ENCODE measurements around the gene ANKRD11.
"Not testable (repeated sequence)": the region's sequence is repeated elsewhere in the genome, so short reads cannot be mapped to it uniquely, and the experiment has no call there.

The ANKRD11 gene

GRCh38 chr16:89452925-89453324 lies 37.4 kb downstream of the ANKRD11 start:
- no peak for DNase-seq (ENCODE audit: low read depth in 2 of 2)

- no peak for DNase-seq (ENCODE audit: low read depth in 2 of 2)
Measured at GRCh38 chr16:89452241-89452640, 38.1 kb downstream of the ANKRD11 start.

DNA sequence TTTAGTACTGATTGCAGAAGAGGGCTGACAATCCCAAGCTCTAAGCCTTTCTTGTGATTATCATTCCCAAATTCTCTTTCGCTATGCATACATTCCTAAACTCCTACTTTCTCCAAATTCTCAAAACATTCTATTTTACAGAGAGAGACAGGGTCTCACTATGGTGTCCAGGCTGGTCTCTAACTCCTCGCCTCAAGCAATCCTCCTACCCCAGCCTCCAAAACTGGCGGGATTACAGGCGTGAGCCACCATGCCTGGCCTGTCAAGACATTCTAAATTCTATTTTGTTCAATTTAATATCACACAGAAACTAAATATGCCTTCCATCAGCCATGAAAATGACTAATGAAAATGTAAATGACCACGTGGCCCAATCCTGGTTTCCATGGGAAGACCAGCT lies 39.8 kb downstream of the ANKRD11 start:
- no peak for DNase-seq (ENCODE audit: low read depth in 2 of 2)

- no peak for DNase-seq (ENCODE audit: low read depth in 2 of 2)
Measured at GRCh38 chr16:89449726-89450335, 40.5 kb downstream of the ANKRD11 start.

GRCh38 chr16:89448656-89449055 lies 41.7 kb downstream of the ANKRD11 start:
- DNase-seq (ENCODE audit: low read depth in 2 of 2), result no peak

GRCh38 chr16:89446975-89447293 lies 43.4 kb downstream of the ANKRD11 start:
- DNase-seq (ENCODE audit: low read depth in 2 of 2), result no peak

GRCh38 chr16:89446136-89446974 lies 44.0 kb downstream of the ANKRD11 start:
- peak in 1 of 2 donors; percentile 26 for DNase-seq (ENCODE audit: low read depth in 2 of 2)

DNA sequence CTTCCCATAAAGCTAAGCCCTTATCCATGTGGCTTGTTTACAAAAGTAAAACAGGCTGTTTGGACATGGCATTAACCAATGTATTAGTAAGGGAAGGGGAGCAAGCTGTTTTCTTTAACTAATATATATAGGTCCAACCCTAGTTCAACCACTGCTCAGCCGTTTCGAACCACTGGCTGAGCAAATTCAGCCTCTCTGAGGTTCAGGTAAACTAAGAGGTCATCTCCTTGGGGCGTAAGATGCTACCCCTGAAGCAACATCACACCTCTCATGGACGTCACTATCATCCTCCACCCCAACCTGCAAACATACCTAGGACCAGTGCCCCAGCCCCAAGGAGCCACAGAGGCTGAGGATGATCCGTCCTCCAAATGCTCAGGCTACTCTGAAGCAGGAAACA lies 45.2 kb downstream of the ANKRD11 start:
- DNase-seq (ENCODE audit: low read depth in 2 of 2), result no peak

GRCh38 chr16:89444728-89445127 lies 45.6 kb downstream of the ANKRD11 start:
- no peak for DNase-seq (ENCODE audit: low read depth in 2 of 2)

GRCh38 chr16:89444151-89444723 lies 46.1 kb downstream of the ANKRD11 start:
- no peak for DNase-seq (ENCODE audit: low read depth in 2 of 2)

- DNase-seq (ENCODE audit: low read depth in 2 of 2), result no peak
Measured at GRCh38 chr16:89443727-89444084, 46.7 kb downstream of the ANKRD11 start.

DNA sequence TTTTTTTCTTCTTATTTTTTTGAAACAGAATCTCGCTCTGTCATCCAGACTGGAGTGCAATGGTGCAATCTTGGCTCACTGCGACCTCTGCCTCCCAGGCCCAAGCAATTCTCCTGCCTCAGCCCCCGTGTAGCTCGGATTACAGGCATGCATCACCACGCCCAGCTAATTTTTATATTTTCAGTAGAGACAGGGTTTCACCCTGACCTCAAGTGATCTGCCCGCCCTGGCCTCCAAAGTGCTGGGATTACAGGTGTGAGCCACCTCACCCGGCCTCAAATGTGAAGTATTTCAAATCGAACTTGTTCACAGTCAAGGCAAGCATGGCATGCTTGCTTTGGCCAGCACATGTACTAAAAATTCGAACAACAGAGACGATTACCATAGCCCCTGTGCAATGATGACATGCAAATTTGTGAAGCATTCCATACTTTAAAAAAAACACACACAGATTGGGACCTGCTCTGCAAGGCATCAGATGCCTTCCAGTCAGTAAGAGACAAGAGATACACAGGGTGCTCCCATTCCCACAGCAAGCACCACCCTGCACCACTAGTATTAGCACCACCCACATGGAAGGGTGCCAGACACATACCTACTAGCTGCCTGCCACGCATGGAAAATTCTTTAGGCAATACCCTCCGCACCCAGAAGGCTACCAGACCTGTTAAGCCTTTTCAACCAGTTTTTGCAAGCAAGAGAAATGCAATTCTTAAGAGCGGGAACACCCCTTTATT lies 47.2 kb downstream of the ANKRD11 start:
- DNase-seq (ENCODE audit: low read depth in 2 of 2), result no peak

DNA sequence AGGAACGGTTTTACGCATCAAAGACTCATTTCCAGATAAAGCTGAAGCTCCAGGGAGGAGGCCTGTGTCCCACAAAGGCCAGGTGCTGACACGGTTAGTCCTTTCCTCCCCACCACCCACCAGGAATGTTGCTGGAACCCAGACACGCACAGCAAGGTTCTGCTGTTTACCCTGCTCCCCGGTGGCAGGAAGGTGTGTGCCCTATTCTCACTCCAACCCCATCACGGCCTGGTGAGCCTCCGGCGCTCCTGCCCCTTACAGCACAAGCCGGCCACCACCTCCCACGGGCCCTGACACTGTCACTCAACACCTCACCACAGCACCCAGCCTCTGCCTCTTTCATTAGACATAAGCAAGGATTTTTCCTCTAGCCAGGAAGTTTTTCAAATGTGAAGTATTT lies 47.8 kb downstream of the ANKRD11 start:
- no peak for DNase-seq (ENCODE audit: low read depth in 2 of 2)

DNA sequence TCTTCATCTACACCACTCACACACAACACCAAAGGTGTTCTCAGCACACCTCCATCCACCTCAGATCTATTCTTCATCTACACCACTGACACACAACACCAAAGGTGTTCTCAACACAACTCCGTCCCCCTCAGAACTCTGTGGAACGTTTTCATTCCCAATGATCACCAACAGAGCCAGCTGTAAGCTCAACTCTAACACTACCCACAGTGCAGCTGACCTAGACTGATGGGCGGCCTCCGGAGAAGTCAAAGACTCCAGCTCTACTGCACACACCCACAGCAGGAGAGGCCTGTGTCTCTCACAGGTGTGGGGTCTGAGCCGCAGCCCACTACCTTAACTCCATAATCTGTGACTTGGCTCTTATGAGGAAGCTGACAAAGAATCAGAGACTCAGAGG lies 50.7 kb downstream of the ANKRD11 start:
- DNase-seq (ENCODE audit: low read depth in 2 of 2), result no peak

- DNase-seq (ENCODE audit: low read depth in 2 of 2), result no peak
Measured at GRCh38 chr16:89437991-89438390, 52.4 kb downstream of the ANKRD11 start.

GRCh38 chr16:89437251-89437987 lies 52.9 kb downstream of the ANKRD11 start:
- no peak for DNase-seq (ENCODE audit: low read depth in 2 of 2)

GRCh38 chr16:89436366-89436765 lies 54.0 kb downstream of the ANKRD11 start:
- no peak for DNase-seq (ENCODE audit: low read depth in 2 of 2)

GRCh38 chr16:89435059-89435458 lies 55.3 kb downstream of the ANKRD11 start:
- DNase-seq (ENCODE audit: low read depth in 2 of 2), result not testable (repeated sequence)

DNA sequence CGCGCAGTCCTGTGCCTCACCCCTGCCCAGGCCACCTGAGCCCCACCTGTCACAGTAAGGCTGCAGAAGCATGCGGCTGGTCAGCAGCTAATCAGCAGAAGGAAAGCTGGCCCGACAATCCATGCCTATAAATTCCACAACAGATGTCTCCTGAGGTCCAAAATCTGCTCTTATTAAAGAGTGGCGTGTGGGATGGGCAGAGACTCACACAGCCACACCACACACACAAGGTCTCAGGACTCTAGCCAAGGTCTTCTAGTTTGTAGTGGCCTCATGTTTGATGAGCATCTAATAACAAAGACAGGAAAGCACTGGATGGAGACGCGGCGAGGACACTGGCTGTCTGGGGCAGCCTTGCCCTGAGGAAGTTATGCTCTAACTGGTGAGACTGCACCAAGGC lies 55.9 kb downstream of the ANKRD11 start:
- DNase-seq (ENCODE audit: low read depth in 2 of 2), result no peak

- not testable (repeated sequence) for DNase-seq (ENCODE audit: low read depth in 2 of 2)
Measured at GRCh38 chr16:89433363-89433984, 56.9 kb downstream of the ANKRD11 start.

- DNase-seq (ENCODE audit: low read depth in 2 of 2), result no peak
Measured at GRCh38 chr16:89431630-89432029, 58.7 kb downstream of the ANKRD11 start.
